Measurements from ENCODE around the gene RPS3. TPM values are rescaled to one million over a fixed set of nuclear protein-coding genes. Genes with fewer than 3 reads are reported as not detected.
"Not testable (repeated sequence)": the region's sequence is repeated elsewhere in the genome, so short reads cannot be mapped to it uniquely, and the experiment has no call there.

The RPS3 gene
- total RNA-seq, 2 donors from 2014 or later = 4,448 to 4,546 TPM

- H3K36me3 Mint-ChIP-seq (ENCODE audit: low read depth); ATAC-seq; H3K27me3 Mint-ChIP-seq: not testable (repeated sequence)
Observed at GRCh38 chr11:75409971-75410370, 10.7 kb downstream of the RPS3 start.

GRCh38 chr11:75413146-75413545, 13.8 kb downstream of the RPS3 start:
- not testable (repeated sequence) for H3K27ac Mint-ChIP-seq

More at GRCh38 chr11:75409971-75410370, 10.7 kb downstream of the RPS3 start:
- H3K4me1 Mint-ChIP-seq = peaks cover 10% of the 10 kb centered on the region
- H3K9me3 ChIP-seq (ENCODE audit: control insufficient read depth, low read length, poor library complexity, severe bottlenecking); DNase-seq; H3K4me3 Mint-ChIP-seq; H3K27ac Mint-ChIP-seq: not testable (repeated sequence)

GRCh38 chr11:75413864-75414263, 14.5 kb downstream of the RPS3 start:
- Mint-ChIP-seq H3K36me3 (ENCODE audit: low read depth) (no peaks in the 10 kb centered on the region), H3K27ac (no peak overlapping the region), H3K4me3 (no peak overlapping the region), H3K4me1 (peaks cover 2% of the 10 kb centered on the region), H3K27me3 (no peaks in the 10 kb centered on the region)
- no peaks in the 10 kb centered on the region for H3K9me3 ChIP-seq (ENCODE audit: control insufficient read depth, low read length, poor library complexity, severe bottlenecking)
- no peak for DNase-seq
- ATAC-seq = no peak

More at GRCh38 chr11:75413146-75413545, 13.8 kb downstream of the RPS3 start:
- H3K36me3 Mint-ChIP-seq (ENCODE audit: low read depth); ATAC-seq; H3K27me3 Mint-ChIP-seq; H3K4me3 Mint-ChIP-seq; H3K9me3 ChIP-seq (ENCODE audit: control insufficient read depth, low read length, poor library complexity, severe bottlenecking); DNase-seq; H3K4me1 Mint-ChIP-seq: not testable (repeated sequence)

- no peak for DNase-seq
- no peak overlapping the region for H3K4me3 Mint-ChIP-seq
- no peaks in the 10 kb centered on the region for H3K27me3 Mint-ChIP-seq
- no peak for ATAC-seq
- H3K27ac Mint-ChIP-seq = peak overlapping the region; percentile 6
- no peaks in the 10 kb centered on the region for H3K9me3 ChIP-seq (ENCODE audit: control insufficient read depth, low read length, poor library complexity, severe bottlenecking)
- no peaks in the 10 kb centered on the region for H3K36me3 Mint-ChIP-seq (ENCODE audit: low read depth)
- no peaks in the 10 kb centered on the region for H3K4me1 Mint-ChIP-seq
Observed at GRCh38 chr11:75420224-75421034, 21.1 kb downstream of the RPS3 start.

- Mint-ChIP-seq H3K4me3 (no peak overlapping the region), H3K4me1 (no peaks in the 10 kb centered on the region), H3K36me3 (ENCODE audit: low read depth) (no peaks in the 10 kb centered on the region), H3K27me3 (no peaks in the 10 kb centered on the region), H3K27ac (peak overlapping the region; percentile 6)
- DNase-seq (no peak), ATAC-seq (no peak)
- H3K9me3 ChIP-seq (ENCODE audit: control insufficient read depth, low read length, poor library complexity, severe bottlenecking) = no peaks in the 10 kb centered on the region
Observed at GRCh38 chr11:75421035-75421602, 21.8 kb downstream of the RPS3 start.

GRCh38 chr11:75421902-75422247, 22.6 kb downstream of the RPS3 start:
- Mint-ChIP-seq H3K4me1 (no peaks in the 10 kb centered on the region), H3K4me3 (no peak overlapping the region), H3K27ac (no peak overlapping the region), H3K36me3 (ENCODE audit: low read depth) (no peaks in the 10 kb centered on the region), H3K27me3 (no peaks in the 10 kb centered on the region)
- ATAC-seq (no peak), DNase-seq (no peak)
- H3K9me3 ChIP-seq (ENCODE audit: control insufficient read depth, low read length, poor library complexity, severe bottlenecking) = no peaks in the 10 kb centered on the region

- no peaks in the 10 kb centered on the region for H3K36me3 Mint-ChIP-seq (ENCODE audit: low read depth)
- H3K9me3 ChIP-seq (ENCODE audit: control insufficient read depth, low read length, poor library complexity, severe bottlenecking) = no peaks in the 10 kb centered on the region
- peaks cover 1% of the 10 kb centered on the region for H3K4me1 Mint-ChIP-seq
- ATAC-seq (no peak), DNase-seq (no peak)
- H3K27me3 Mint-ChIP-seq = no peaks in the 10 kb centered on the region
- H3K4me3 Mint-ChIP-seq = no peak overlapping the region
- H3K27ac Mint-ChIP-seq = no peak overlapping the region
Observed at GRCh38 chr11:75422248-75423231, 23.2 kb downstream of the RPS3 start.

GRCh38 chr11:75423721-75424120, 24.4 kb downstream of the RPS3 start:
- ATAC-seq (no peak), DNase-seq (no peak)
- no peaks in the 10 kb centered on the region for H3K9me3 ChIP-seq (ENCODE audit: control insufficient read depth, low read length, poor library complexity, severe bottlenecking)
- Mint-ChIP-seq H3K27me3 (no peaks in the 10 kb centered on the region), H3K27ac (peak overlapping the region; percentile 21), H3K4me1 (peaks cover 8% of the 10 kb centered on the region), H3K36me3 (ENCODE audit: low read depth) (no peaks in the 10 kb centered on the region), H3K4me3 (no peak overlapping the region)

GRCh38 chr11:75424396-75424795, 25.1 kb downstream of the RPS3 start:
- no peaks in the 10 kb centered on the region for H3K36me3 Mint-ChIP-seq (ENCODE audit: low read depth)
- ATAC-seq (no peak), DNase-seq (no peak)
- H3K4me3 Mint-ChIP-seq = no peak overlapping the region
- H3K27ac Mint-ChIP-seq = peak overlapping the region; percentile 21
- no peaks in the 10 kb centered on the region for H3K27me3 Mint-ChIP-seq
- H3K4me1 Mint-ChIP-seq = peaks cover 9% of the 10 kb centered on the region
- H3K9me3 ChIP-seq (ENCODE audit: control insufficient read depth, low read length, poor library complexity, severe bottlenecking) = no peaks in the 10 kb centered on the region

- Mint-ChIP-seq H3K27ac (no peak overlapping the region), H3K27me3 (no peaks in the 10 kb centered on the region), H3K36me3 (ENCODE audit: low read depth) (no peaks in the 10 kb centered on the region), H3K4me3 (no peak overlapping the region), H3K4me1 (peaks cover 10% of the 10 kb centered on the region)
- ATAC-seq (no peak), DNase-seq (no peak)
- no peaks in the 10 kb centered on the region for H3K9me3 ChIP-seq (ENCODE audit: control insufficient read depth, low read length, poor library complexity, severe bottlenecking)
Observed at GRCh38 chr11:75425422-75425821, 26.1 kb downstream of the RPS3 start.

- H3K27ac Mint-ChIP-seq = peak overlapping the region; percentile 37
- H3K9me3 ChIP-seq (ENCODE audit: control insufficient read depth, low read length, poor library complexity, severe bottlenecking) = no peaks in the 10 kb centered on the region
- DNase-seq = no peak
- H3K4me3 Mint-ChIP-seq = no peak overlapping the region
- ATAC-seq = no peak
- peaks cover 6% of the 10 kb centered on the region for H3K27me3 Mint-ChIP-seq
- H3K36me3 Mint-ChIP-seq (ENCODE audit: low read depth) = no peaks in the 10 kb centered on the region
- H3K4me1 Mint-ChIP-seq = peaks cover 18% of the 10 kb centered on the region
Observed at GRCh38 chr11:75426720-75427086, 27.4 kb downstream of the RPS3 start.

- peaks cover 21% of the 10 kb centered on the region for H3K4me1 Mint-ChIP-seq
- H3K27me3 Mint-ChIP-seq = peaks cover 10% of the 10 kb centered on the region
- no peak overlapping the region for H3K4me3 Mint-ChIP-seq
- no peak for ATAC-seq
- no peaks in the 10 kb centered on the region for H3K9me3 ChIP-seq (ENCODE audit: control insufficient read depth, low read length, poor library complexity, severe bottlenecking)
- no peaks in the 10 kb centered on the region for H3K36me3 Mint-ChIP-seq (ENCODE audit: low read depth)
- peak overlapping the region; percentile 41 for H3K27ac Mint-ChIP-seq
- DNase-seq = no peak
Observed at GRCh38 chr11:75427181-75427580, 27.9 kb downstream of the RPS3 start.

- peaks cover 19% of the 10 kb centered on the region for H3K27me3 Mint-ChIP-seq
- H3K36me3 Mint-ChIP-seq (ENCODE audit: low read depth) = no peaks in the 10 kb centered on the region
- DNase-seq (peak; percentile 39 to 51 (median 44)), ATAC-seq (peak; percentile 66)
- peak overlapping the region; percentile 71 for H3K4me3 Mint-ChIP-seq
- peaks cover 25% of the 10 kb centered on the region for H3K4me1 Mint-ChIP-seq
- H3K27ac Mint-ChIP-seq = no peak overlapping the region
- no peaks in the 10 kb centered on the region for H3K9me3 ChIP-seq (ENCODE audit: control insufficient read depth, low read length, poor library complexity, severe bottlenecking)
Observed at GRCh38 chr11:75428281-75428724, 29.0 kb downstream of the RPS3 start.
